GM23338 (cell line): ENCODE data around the gene BARHL2. TPM values are rescaled to one million over a fixed set of nuclear protein-coding genes. Genes with fewer than 3 reads are reported as not detected.

Experiments
- ATAC-seq: fragments of 200-7000 bp; cut with Tn5 transposase; 3 replicates; pipeline ENCODE4 v1.9.1; 2020
- DNase-seq: peaks from one replicate; pipeline ENCODE4 v3.0.0-alpha.2; 2015; ENCODE audit warnings: low spot score
- H2AFZ ChIP-seq: fragments of 200-600 bp; sonication (generic); 2 replicates; pipeline ENCODE4 v1.8.0; 2016; ENCODE audit warnings: antibody characterized with exemption, mild to moderate bottlenecking, moderate library complexity
- H3F3A ChIP-seq: fragments of 200-600 bp; sonication (generic); replicated peaks from 2 replicates; pipeline ENCODE4 v1.8.0; 2017; ENCODE audit warnings: antibody characterized with exemption, mixed run types, low read depth
- H3K27ac ChIP-seq: fragments of 200-600 bp; sonication (generic); 2 replicates; pipeline ENCODE4 v1.6.1; 2016; ENCODE audit warnings: low read depth
- H3K27me3 ChIP-seq: fragments of 200-600 bp; sonication (generic); 2 replicates; pipeline ENCODE4 v1.8.0; 2016; ENCODE audit warnings: mild to moderate bottlenecking, mixed run types, moderate library complexity; ENCODE audit not compliant: insufficient read depth
- H3K36me3 ChIP-seq: fragments of 200-600 bp; sonication (generic); 2 replicates; pipeline ENCODE4 v1.8.0; 2016; ENCODE audit warnings: mild to moderate bottlenecking; ENCODE audit not compliant: insufficient read depth
- H3K4me1 ChIP-seq: fragments of 200-600 bp; sonication (generic); 2 replicates; pipeline ENCODE4 v1.8.0; 2016; ENCODE audit warnings: mild to moderate bottlenecking, moderate library complexity; ENCODE audit not compliant: insufficient read depth
- H3K4me2 ChIP-seq: fragments of 200-600 bp; sonication (generic); 2 replicates; pipeline ENCODE4 v1.7.1; 2017; ENCODE audit warnings: mixed run types
- H3K4me3 ChIP-seq: fragments of 200-600 bp; sonication (generic); 2 replicates; pipeline ENCODE4 v1.6.1; 2016; ENCODE audit warnings: mixed run types
- H3K79me2 ChIP-seq: fragments of 200-600 bp; sonication (generic); replicated peaks from 2 replicates; pipeline ENCODE4 v1.8.0; 2017; ENCODE audit warnings: mild to moderate bottlenecking; ENCODE audit not compliant: insufficient read depth
- H3K9me2 ChIP-seq: fragments of 200-600 bp; sonication (generic); 2 replicates; pipeline ENCODE4 v1.8.0; 2017; ENCODE audit not compliant: insufficient read depth
- H4K20me1 ChIP-seq: fragments of 200-600 bp; sonication (generic); replicated peaks from 2 replicates; pipeline ENCODE4 v1.8.0; 2017; ENCODE audit warnings: mild to moderate bottlenecking; ENCODE audit not compliant: insufficient read depth
- H3K27ac Mint-ChIP-seq: 2 replicates; pipeline ENCODE4 v1.8.0; 2020; ENCODE audit warnings: inconsistent platforms, mild to moderate bottlenecking, moderate library complexity, mixed read lengths
- H3K27me3 Mint-ChIP-seq: 3 replicates; pipeline ENCODE4 v1.8.0; 2022; ENCODE audit warnings: low read depth, mild to moderate bottlenecking, moderate library complexity, mixed read lengths, inconsistent platforms; ENCODE audit not compliant: insufficient read depth, poor library complexity
- H3K36me3 Mint-ChIP-seq: 3 replicates; pipeline ENCODE4 v1.8.0; 2021; ENCODE audit warnings: low read depth, mild to moderate bottlenecking, inconsistent platforms, moderate library complexity, mixed read lengths
- H3K4me1 Mint-ChIP-seq: 3 replicates; pipeline ENCODE4 v1.8.0; 2020; ENCODE audit warnings: mild to moderate bottlenecking, inconsistent platforms, mixed read lengths
- H3K4me3 Mint-ChIP-seq: 3 replicates; pipeline ENCODE4 v1.8.0; 2021; ENCODE audit warnings: moderate library complexity, mild to moderate bottlenecking, inconsistent platforms, mixed read lengths
- H3K9me3 Mint-ChIP-seq: 3 replicates; pipeline ENCODE4 v1.8.0; 2020; ENCODE audit warnings: moderate library complexity, mild to moderate bottlenecking, inconsistent platforms, mixed read lengths
- EZH2 ChIP-seq: fragments of 200-600 bp; sonication (generic); IDR thresholded peaks from one replicate; pipeline ENCODE4 v1.8.0; 2017; ENCODE audit warnings: antibody characterized with exemption, mild to moderate bottlenecking, low read depth; ENCODE audit not compliant: unreplicated experiment
- EZH2phosphoT487 ChIP-seq: fragments of 200-600 bp; sonication (generic); IDR thresholded peaks from one replicate; pipeline ENCODE4 v1.8.1; 2018; ENCODE audit warnings: antibody characterized with exemption; ENCODE audit not compliant: unreplicated experiment
- JUNB ChIP-seq: IDR thresholded peaks from one replicate; pipeline ENCODE4 v1.6.1; 2016; ENCODE audit warnings: antibody characterized with exemption; ENCODE audit not compliant: unreplicated experiment
- NANOG ChIP-seq: IDR thresholded peaks from 2 replicates; pipeline ENCODE4 v1.6.1; 2016; ENCODE audit warnings: antibody characterized with exemption, borderline replicate concordance
- REST ChIP-seq: IDR thresholded peaks from one replicate; pipeline ENCODE4 v1.6.1; 2018; ENCODE audit warnings: antibody characterized with exemption; ENCODE audit not compliant: unreplicated experiment
- ZNF114 ChIP-seq: fragments of 250-450 bp; sonication (Bioruptor Pico); IDR thresholded peaks from 2 replicates; pipeline ENCODE4 v1.5.0; 2020; ENCODE audit warnings: mild to moderate bottlenecking, moderate library complexity
- ZNF331 ChIP-seq: fragments of 250-450 bp; sonication (Bioruptor Pico); IDR thresholded peaks from 2 replicates; pipeline ENCODE4 v1.5.0; 2020; ENCODE audit warnings: low read depth, mild to moderate bottlenecking, moderate library complexity
- polyA plus RNA-seq: library from polyadenylated mRNA; unstranded; fragments of >200 nt; fragmentation: Nextera tagmentation; extraction: Ambion mirVana; gene quantifications from 2 replicates; pipeline ENCODE4 v1.2.1, GENCODE V29; 2016
- total RNA-seq: library from RNA; depleted of rRNA; stranded (reverse); fragments of >200 nt; shearing (Covaris generic); gene quantifications from 2 replicates; pipeline ENCODE4 v1.2.3, GENCODE V29; 2014

BARHL2 gene
- total and polyA plus RNA-seq, 2 experiments from 2014 or later, result not detected

GRCh38 chr1:90727917-90728501 lies 10.9 kb upstream of the BARHL2 start:
- H3K27ac Mint-ChIP-seq, result no peak overlapping the region
- TF ChIP-seq ZNF114 (CRISPR knock-in tag), result no peak
- TF ChIP-seq NANOG, result peak; percentile 96
- Histone ChIP-seq H3K36me3 (no peaks in the 10 kb centered on the region), H2AFZ (no peak overlapping the region), H3F3A (peaks cover 33% of the 10 kb centered on the region), H3K27ac (no peak overlapping the region), H3K4me2 (peak overlapping the region; percentile 83), H3K4me1 (peaks cover 65% of the 10 kb centered on the region), H3K27me3 (peaks cover 100% of the 10 kb centered on the region), H3K4me3 (peak overlapping the region; percentile 42), H3K79me2 (no peaks in the 10 kb centered on the region), H3K9me2 (no peaks in the 10 kb centered on the region), H4K20me1 (peaks cover 22% of the 10 kb centered on the region; the same call in 1 of the 2 replicates)
- DNase-seq (peak; percentile 64), ATAC-seq (no peak)
- H3K9me3 Mint-ChIP-seq, result no peaks in the 10 kb centered on the region
- peaks cover 65% of the 10 kb centered on the region for H3K4me1 Mint-ChIP-seq
- H3K4me3 Mint-ChIP-seq, result peak overlapping the region; percentile 53
- no peaks in the 10 kb centered on the region; the same call in 2 of the 3 replicates for H3K36me3 Mint-ChIP-seq
- H3K27me3 Mint-ChIP-seq, result peaks cover 99% of the 10 kb centered on the region

- no peak for TF ChIP-seq REST
- TF ChIP-seq ZNF331, result no peak
- TF ChIP-seq JUNB, result no peak
- peak; percentile 80 for TF ChIP-seq EZH2
- TF ChIP-seq EZH2phosphoT487, result peak; percentile 84
- DNase-seq, result peak; percentile 43
- H3K4me3 Mint-ChIP-seq, result peak overlapping the region; percentile 68
- peaks cover 66% of the 10 kb centered on the region for H3K4me1 Mint-ChIP-seq
- H3K27me3 Mint-ChIP-seq, result peaks cover 99% of the 10 kb centered on the region
- Histone ChIP-seq H3K4me1 (peaks cover 68% of the 10 kb centered on the region), H3K79me2 (no peaks in the 10 kb centered on the region), H2AFZ (no peak overlapping the region), H3K4me2 (peak overlapping the region; percentile 83), H4K20me1 (peaks cover 13% of the 10 kb centered on the region; the same call in 1 of the 2 replicates), H3K36me3 (no peaks in the 10 kb centered on the region), H3K9me2 (no peaks in the 10 kb centered on the region), H3K27me3 (peaks cover 100% of the 10 kb centered on the region), H3F3A (peaks cover 39% of the 10 kb centered on the region), H3K4me3 (peak overlapping the region; percentile 56), H3K27ac (no peak overlapping the region)
- H3K9me3 Mint-ChIP-seq, result no peaks in the 10 kb centered on the region
- H3K27ac Mint-ChIP-seq, result no peak overlapping the region
- H3K36me3 Mint-ChIP-seq, result no peaks in the 10 kb centered on the region; the same call in 2 of the 3 replicates
- ATAC-seq, result peak; percentile 4
These were observed 9.9 kb upstream of the BARHL2 start for GRCh38 chr1:90726986-90727480.
